ENCODE results near the gene DUS4L.

The DUS4L gene

DNA sequence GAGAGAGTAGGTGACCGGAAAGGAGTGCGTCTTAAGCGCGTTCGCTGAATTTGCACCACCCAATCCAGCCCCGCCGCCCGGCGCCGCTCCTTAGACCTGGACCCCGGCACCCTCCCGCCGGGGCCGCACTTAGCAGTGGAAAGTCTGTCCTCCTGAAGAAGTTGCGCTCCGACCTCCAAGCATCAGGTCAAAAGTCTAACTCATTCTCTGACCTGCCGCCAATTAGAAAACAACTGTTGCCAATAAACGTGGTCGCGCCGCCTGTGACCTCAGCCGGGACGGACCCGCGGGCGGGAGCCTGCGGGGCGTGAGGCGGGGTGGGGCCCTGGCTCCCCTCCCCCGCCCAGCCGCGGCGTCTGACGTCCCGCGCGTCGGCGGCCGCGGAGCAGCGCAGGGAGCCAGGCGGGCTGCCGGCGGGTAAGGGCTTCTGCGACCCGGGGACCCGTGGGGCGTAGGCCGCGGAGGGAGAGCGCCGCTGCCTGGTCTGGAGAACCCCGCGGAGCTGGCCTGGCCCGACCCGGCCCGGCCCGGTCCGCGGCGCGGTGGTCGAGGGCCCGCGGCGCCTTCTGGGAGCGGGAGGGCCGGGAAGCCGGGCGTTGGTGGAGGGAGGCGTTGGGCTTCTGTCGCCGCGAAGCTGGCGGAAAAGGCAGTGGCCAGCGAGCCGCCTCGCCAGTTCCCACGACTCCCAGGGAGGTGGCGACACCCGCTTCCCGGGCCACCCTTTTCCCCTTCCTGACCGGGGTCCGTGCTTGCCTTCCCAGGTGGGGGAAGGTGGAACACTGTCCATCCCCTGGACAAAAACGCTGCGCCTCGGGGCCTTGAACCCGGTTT, 16.3 kb downstream of the DUS4L start, which contains the start of gene BCAP29:
Gene BCAP29, plus strand, starts transcription at position 362 of the 831 bp plus-strand sequence. CDS start 527 bp downstream, outside the sequence.
- peak; percentile 95 for DNase-seq

- DNase-seq = no peak
These were observed 17.1 kb downstream of the DUS4L start for GRCh38 chr7:107580716-107581383.

DNA sequence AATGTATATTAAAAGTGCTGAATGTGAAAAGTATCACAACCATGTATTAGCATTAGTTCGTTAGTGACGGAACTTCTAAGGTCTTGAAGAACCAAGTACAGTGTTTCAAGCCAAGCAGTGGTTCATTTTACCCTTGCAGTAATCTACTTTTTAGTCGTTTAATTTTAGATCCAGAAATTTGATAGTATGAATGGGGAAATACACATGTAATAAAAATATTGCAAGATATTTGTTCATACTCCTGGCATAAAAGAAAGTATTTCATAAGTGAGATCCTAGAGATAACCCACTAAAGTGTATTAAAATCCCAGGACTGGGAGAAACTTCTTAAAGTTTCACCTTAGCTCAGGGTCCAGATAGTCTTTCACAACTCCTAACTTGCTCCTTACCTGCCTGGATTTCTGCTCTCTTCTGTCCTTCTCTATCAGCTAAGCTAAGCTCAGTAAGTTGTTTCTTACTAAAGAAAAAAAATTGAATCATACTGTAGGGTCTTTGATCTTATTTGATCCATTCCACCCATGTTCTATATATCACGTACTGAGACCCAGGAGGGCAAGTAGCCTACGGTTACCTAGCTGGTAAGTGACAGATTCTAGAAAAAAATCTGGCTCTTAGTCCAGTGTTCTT, 17.7 kb downstream of the DUS4L start:
- no peak for DNase-seq

DNA sequence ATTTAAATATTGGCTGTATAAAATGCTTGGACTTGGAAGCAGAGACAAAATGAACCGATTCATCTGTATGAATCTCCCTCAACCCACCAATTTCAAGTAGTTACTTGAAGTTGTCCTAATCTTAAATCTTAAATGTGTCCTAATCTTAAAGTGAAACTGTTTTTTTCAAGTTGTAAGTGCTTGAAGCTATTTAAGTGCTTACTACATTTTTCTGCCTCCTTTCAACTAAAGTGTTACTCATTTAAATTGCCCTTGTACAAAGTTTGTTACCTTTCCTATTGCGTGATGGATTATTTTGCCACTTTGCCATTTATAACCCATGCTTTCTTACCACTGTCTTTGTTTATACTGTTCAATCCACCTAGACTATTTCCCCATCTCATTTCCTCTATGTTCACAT, 19.1 kb downstream of the DUS4L start:
- no peak for DNase-seq

DNA sequence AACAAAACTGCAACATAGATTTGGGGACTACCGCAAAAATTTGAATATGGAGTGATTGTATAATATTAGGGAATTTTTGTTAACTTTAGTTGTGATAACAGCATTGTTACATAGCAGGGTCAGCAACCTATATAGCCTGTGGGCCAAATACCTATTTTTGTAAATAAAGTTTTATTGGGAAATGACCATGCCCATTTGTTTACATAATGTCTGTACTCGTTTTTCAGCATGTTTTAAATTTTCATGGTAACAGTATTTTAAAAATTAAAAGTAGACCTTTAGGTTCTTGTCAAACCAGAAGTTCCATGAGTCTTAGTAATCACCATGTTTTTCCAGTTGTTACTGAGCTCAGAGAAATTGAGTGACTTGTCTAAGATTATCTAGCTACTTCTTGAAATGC, 20.9 kb downstream of the DUS4L start:
- DNase-seq = no peak

DNA sequence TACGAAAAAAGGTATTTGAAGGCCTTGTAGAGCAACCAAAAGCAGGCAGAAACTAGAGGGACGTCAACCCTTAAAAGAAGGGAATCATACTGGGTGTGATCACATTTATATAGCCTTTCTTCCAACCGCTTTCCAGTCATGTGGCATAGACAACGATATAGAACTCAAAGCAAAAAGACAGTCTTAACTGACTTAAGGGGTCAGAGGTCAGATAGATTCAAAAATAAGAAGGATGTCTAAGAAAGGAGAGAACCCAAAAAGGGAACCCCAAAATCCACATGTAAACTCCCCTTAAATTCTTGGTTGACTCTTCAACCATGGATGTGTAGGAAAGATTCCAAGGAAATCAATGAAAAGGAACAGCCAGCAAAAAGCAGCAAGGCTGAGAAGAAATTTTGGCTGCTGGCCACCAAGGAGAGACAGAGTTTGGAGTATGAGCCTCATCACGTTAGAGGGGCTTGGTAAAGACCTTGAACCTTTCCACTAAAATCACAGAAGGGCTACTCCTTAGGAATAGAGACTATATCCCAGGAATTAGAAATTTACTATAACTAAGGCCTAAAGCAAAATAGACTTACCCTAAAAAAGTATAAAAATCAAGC, 24.9 kb downstream of the DUS4L start:
- no peak for DNase-seq

DNA sequence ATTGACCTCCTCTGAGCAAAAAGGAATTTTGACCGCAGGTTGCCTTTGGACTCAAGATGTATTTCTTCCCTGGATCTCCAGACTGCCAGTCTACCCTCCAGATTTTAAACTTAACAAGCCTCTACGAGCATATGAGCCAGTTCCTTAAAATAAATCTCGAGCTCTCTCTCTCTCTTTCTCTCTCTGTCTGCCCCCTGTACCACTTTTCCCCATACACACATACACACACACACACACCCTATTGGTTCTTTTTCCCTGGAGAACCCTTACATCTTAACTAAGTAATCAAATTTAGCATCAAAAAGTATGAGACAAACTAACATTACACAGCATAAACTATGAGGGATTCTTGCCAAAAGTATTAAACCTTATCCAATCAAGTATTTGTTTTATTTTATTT, 27.6 kb downstream of the DUS4L start:
- no peak for DNase-seq

DNA sequence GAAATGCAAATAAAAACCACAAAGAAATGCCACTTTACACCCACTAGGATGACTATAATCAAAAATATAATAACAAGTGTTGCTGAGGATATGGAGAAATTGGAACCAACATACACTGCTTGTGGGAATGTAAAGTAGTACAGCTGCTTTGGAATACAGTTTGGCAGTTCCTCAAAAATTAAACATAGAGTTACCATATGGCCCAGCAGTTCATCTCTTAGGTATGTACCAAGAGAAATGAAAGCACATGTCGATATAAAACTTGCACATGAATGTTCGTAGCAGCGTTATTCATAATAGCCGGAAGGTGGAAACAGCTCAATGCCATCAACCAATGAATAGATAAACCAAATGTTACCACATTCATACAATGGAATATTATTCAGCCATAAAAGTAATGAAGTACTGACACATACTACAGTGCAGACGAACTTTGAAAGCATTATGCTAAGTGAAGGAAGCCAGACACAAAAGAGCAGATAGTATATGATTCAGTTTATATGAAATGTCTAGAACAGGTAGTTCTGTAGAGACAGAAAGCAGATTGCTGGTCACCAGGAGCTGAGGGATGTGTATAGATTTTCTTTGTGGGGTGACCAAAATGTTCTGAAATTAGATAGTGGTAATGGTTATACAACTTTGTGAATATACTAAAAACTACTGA, 28.7 kb downstream of the DUS4L start:
- DNase-seq = no peak

DNA sequence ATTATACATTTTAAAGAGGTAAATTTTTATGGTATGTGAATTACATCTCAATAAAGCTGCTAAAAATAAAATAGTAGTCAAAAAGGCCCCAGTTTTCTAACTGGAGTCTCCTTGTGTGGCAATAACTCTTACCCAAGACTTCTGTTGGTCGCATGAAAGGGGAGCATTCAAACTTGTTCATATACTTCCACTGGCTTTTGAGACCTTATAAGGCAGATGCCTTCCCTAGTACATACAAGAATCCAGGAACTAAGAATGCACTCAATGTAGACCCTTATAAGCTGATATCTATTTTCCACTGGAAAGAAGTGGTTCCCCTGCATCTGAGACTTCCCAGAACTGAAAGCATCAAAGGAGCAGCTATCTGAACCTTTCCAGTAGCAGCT, 29.2 kb downstream of the DUS4L start:
- DNase-seq = no peak

- no peak for DNase-seq
These were observed 31.4 kb downstream of the DUS4L start for GRCh38 chr7:107594961-107595737.

GRCh38 chr7:107596881-107597581, 33.3 kb downstream of the DUS4L start:
- no peak for DNase-seq

GRCh38 chr7:107597582-107597916, 33.8 kb downstream of the DUS4L start:
- DNase-seq = no peak

DNA sequence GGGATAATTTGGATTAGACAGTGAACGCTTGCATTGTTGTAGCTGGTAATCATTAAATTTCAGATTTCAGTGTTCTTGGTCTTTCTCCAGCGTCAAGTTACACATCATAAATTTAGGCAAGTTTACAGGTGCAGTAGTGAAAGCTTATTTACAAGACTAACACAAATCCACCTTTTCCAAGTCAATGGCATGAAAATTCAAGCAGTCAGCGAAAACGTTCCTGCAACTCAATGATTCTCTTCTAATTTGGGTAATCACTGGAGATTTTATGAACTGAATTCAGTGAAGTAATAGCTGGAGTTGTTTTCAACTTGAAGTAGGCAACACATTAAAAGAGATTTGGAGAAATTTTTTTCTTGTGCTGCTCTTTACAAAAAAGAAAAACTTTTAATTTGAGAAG, 34.2 kb downstream of the DUS4L start:
- no peak for DNase-seq

DNA sequence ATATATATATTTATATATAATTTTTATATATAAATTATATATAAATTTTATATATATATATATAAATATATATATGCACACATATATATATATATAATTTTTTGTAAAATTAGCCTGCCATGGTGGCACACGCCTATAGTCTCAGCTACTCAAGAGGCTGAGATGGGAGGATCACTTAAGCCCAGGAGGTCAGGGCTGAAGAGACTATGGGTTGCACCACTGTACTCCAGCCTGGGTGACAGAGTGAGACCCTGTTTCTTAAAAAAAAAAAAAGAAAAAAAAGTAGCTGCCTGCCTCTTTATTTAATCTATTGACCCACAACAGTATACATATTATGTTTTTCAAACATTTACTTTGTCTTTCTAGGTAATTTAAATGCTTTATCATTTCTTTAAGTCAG, 35.5 kb downstream of the DUS4L start:
- DNase-seq = no peak

DNA sequence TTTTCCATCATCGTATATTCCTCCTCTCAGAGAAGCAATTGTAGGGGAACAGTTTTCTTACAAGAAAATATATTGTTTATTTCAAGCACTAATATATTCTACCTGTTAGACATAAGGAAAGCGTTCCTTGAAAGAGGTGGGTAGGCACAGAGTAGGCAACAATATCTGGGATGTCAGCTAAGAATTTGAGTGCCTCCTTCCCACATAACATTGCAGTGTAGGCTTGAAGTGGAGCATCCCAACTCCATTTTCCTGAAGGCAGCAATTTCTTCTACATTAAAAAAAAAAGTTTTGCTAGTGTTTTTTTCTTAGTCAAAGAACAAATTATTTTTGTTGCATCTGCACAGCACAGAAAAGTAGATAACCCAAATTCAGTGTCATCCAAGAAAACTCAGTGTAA, 37.0 kb downstream of the DUS4L start:
- DNase-seq = no peak

DNA sequence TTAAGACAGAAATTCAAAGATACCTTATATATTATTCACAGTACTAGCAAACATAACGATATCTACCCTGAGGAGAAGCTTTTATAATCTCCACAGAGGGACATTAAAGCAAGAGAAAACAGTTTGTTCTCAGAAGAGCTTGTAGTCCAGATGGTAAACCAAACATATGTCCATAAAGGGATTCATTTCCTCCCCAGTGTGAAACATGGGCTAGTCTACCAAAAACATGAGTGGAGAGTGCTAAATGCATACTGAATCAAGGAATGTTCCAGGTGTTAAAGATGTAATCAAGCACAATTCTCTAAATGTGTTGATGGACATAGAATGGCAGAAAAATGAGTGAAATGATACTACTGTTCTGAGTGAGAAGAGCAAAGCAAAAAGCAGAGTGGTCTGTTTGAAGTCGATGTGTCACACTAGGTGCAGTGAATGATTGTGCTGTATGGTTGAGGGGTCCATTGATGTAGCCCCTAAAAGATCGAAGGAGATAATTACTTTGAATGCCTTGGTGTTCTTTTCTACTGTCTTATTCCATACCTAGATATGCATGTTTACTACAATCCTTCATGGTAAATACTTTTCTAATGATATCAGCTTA, 41.5 kb downstream of the DUS4L start:
- DNase-seq = no peak

DNA sequence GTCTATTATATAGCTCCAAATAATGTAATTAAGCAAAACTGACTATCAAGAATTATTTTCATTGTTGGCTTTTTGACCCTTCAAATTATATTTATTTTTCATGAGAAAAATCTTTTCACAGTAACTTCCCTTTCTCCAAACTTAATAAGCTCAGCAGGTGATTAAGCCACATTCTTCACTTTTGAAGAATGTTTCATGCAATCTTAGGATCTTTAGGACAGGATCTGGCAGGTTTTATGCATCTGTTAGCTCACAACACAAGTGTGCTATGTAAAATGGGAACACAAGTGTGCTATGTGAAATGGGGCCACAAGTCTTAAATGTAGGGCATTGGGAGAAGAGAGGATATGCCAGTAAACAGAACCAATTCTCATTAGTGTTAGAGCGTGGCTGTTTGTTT, 42.5 kb downstream of the DUS4L start:
- DNase-seq = no peak

DNA sequence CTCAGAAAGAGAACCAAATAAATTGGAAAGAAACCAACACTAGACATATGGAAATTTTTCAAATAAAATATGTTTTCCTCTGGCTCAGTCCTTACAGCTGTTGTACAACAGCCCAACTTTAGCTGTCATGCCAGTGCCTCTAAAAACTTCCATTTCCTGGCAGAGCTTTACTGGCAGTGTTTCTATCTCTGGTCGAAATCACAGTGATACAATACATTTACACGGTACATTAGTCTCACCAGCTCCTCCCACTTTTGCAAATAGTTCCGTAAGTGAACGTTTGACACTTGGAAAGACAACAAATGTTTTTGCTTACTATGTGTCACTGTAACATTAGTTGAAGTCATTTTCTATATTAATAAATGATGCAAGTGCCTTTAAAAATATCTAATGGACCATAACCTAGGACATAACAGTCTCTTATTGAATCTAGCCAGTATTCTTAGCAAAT, 46.1 kb downstream of the DUS4L start:
- DNase-seq = no peak

- DNase-seq = no peak
These were observed 46.6 kb downstream of the DUS4L start for GRCh38 chr7:107610323-107610722.

- no peak for DNase-seq
These were observed 49.7 kb downstream of the DUS4L start for GRCh38 chr7:107613439-107613838.

- DNase-seq = no peak
These were observed 50.2 kb downstream of the DUS4L start for GRCh38 chr7:107613948-107614347.

All from right kidney (tissue), 1 donor.